Activated naive CD8-positive, alpha-beta T cell treated with anti-CD3 and anti-CD28 coated beads, Interleukin-2, amount 50 U/mL, for 24 hours (primary cell): ENCODE measurements around the gene PCDHA7.
"Not testable (repeated sequence)": the region's sequence is repeated elsewhere in the genome, so short reads cannot be mapped to it uniquely, and the experiment has no call there.

ENCODE experiments used
- ATAC-seq: fragments of 150-1000 bp; cut with Tn5 transposase; one replicate; pipeline ENCODE4 v1.10.0; 2021
- DNase-seq: peaks from one replicate; pipeline ENCODE4 v3.0.0; 2021
- H3K27ac Mint-ChIP-seq: one replicate; pipeline ENCODE4 v1.8.0; 2021; ENCODE audit warnings: mild to moderate bottlenecking, mixed read lengths
- H3K27me3 Mint-ChIP-seq: one replicate; pipeline ENCODE4 v1.8.0; 2021; ENCODE audit warnings: mixed read lengths
- H3K36me3 Mint-ChIP-seq: one replicate; pipeline ENCODE4 v1.8.0; 2021; ENCODE audit warnings: low read depth, mixed read lengths
- H3K4me1 Mint-ChIP-seq: one replicate; pipeline ENCODE4 v1.8.0; 2021; ENCODE audit warnings: mixed read lengths
- H3K4me3 Mint-ChIP-seq: one replicate; pipeline ENCODE4 v1.8.0; 2021; ENCODE audit warnings: mild to moderate bottlenecking, moderate library complexity, mixed read lengths
- H3K9me3 Mint-ChIP-seq: one replicate; pipeline ENCODE4 v1.8.0; 2021; ENCODE audit warnings: mixed read lengths

PCDHA7 gene

DNA sequence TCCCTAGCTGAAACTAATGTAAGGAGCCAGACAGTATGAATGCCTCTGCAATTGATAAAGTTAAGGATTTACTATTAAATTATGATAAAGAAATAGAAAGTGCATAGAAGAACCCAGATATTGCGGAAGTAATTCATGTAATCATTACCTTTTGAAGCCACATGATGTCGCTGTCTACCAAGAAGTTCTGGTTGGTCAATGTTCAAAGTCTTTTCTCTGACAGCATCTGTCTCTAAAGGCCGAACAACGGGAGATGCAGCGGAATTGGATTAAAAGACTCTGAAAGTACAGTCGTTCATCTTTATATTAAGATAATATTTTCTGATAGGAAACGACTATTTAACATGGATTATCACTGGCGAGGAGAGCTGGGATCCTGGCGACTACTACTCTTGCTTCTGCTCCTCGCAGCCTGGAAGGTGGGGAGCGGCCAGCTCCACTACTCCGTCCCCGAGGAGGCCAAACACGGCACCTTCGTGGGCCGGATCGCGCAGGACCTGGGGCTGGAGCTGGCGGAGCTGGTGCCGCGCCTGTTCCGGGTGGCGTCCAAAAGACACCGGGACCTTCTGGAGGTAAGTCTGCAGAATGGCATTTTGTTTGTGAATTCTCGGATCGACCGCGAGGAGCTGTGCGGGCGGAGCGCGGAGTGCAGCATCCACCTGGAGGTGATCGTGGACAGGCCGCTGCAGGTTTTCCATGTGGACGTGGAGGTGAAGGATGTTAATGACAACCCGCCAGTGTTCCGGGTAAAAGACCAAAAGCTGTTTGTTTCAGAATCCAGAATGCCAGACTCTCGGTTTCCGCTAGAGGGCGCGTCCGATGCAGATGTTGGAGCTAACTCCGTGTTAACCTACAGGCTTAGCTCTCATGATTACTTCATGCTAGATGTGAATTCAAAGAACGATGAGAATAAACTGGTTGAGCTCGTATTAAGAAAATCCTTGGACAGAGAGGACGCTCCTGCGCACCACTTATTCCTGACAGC is 7.2 kb downstream of the PCDHA7 start, which contains the start of gene PCDHA8:
Gene PCDHA8, plus strand, starts transcription at position 210 of the 985 bp plus-strand sequence. Its CDS starts 135 bp downstream, at position 345.
- peaks cover 18% of the 10 kb centered on the region for H3K27me3 Mint-ChIP-seq
- H3K4me3 Mint-ChIP-seq = no peak within 1 kb of the TSS
- H3K4me1 Mint-ChIP-seq = no peaks in the 10 kb centered on the region
- no peak within 1 kb of the TSS for H3K27ac Mint-ChIP-seq
- ATAC-seq = no peak
- DNase-seq = peak; percentile 12
- H3K36me3 Mint-ChIP-seq = peaks cover 10% of the 10 kb centered on the region
- H3K9me3 Mint-ChIP-seq = peaks cover 18% of the 10 kb centered on the region

DNA sequence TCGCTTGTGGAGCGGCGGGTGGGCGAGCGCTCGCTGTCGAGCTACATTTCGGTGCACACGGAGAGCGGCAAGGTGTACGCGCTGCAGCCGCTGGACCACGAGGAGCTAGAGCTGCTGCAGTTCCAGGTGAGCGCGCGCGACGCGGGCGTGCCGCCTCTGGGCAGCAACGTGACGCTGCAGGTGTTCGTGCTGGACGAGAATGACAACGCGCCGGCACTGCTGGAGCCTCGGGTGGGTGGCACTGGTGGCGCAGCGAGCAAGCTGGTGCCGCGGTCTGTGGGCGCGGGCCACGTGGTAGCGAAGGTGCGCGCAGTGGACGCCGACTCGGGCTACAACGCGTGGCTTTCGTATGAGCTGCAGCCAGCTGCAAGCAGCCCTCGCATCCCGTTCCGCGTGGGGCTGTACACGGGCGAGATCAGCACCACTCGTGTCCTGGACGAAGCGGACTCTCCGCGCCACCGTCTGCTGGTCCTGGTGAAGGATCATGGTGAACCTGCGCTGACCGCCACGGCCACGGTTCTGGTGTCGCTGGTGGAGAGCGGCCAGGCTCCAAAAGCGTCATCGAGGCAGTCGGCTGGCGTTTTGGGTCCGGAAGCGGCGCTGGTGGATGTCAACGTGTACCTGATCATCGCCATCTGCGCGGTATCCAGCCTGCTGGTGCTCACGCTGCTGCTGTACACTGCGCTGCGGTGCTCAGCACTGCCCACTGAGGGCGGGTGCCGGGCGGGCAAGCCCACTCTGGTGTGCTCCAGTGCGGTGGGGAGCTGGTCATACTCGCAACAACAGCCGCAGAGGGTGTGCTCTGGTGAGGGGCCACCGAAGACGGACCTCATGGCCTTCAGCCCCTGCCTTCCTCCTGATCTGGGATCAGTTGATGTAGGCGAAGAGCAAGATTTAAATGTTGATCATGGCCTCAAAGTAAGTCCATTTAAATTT is 9.0 kb downstream of the PCDHA7 start:
- H3K27me3 Mint-ChIP-seq = peaks cover 19% of the 10 kb centered on the region

DNA sequence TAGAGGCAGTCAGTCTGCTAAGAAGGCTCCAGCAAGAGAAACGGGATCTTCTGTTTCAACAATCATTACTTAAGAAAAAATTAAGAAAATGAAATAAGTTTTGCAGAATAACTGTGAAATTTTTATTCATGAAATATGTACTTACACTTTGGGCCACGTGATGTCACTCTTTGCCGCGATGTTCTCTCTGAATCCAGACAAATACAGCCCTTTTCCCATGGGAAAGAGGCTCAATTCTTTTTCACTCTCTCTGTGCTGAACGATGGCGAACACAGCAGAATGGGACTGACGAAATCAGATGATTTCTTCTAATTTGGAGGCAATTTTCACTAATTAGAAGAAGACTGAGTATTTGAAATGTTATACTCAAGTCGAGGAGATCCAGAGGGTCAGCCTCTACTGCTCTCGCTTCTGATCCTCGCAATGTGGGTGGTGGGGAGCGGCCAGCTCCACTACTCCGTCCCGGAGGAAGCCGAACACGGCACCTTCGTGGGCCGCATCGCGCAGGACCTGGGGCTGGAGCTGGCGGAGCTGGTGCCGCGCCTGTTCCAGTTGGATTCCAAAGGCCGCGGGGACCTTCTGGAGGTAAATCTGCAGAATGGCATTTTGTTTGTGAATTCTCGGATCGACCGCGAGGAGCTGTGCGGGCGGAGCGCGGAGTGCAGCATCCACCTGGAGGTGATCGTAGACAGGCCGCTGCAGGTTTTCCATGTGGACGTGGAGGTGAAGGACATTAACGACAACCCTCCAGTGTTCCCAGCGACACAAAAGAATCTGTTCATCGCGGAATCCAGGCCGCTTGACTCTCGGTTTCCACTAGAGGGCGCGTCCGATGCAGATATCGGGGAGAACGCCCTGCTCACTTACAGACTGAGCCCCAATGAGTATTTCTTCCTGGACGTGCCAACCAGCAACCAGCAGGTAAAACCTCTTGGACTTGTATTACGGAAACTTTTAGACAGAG is 14.4 kb downstream of the PCDHA7 start, which contains the start of gene PCDHA9:
Gene PCDHA9, plus strand, starts transcription at position 244 of the 964 bp plus-strand sequence. Its CDS starts 114 bp downstream, at position 358.
- not testable (repeated sequence) for DNase-seq, ATAC-seq, H3K4me3 Mint-ChIP-seq, H3K27ac Mint-ChIP-seq, H3K27me3 Mint-ChIP-seq, H3K36me3 Mint-ChIP-seq, H3K9me3 Mint-ChIP-seq, H3K4me1 Mint-ChIP-seq

More for the DNA sequence above, 9.0 kb downstream of the PCDHA7 start:
- ATAC-seq = no peak
- H3K4me1 Mint-ChIP-seq = no peaks in the 10 kb centered on the region
- DNase-seq = no peak
- peaks cover 11% of the 10 kb centered on the region for H3K36me3 Mint-ChIP-seq
- peaks cover 18% of the 10 kb centered on the region for H3K9me3 Mint-ChIP-seq
- H3K27ac Mint-ChIP-seq = no peak overlapping the region
- no peak overlapping the region for H3K4me3 Mint-ChIP-seq

DNA sequence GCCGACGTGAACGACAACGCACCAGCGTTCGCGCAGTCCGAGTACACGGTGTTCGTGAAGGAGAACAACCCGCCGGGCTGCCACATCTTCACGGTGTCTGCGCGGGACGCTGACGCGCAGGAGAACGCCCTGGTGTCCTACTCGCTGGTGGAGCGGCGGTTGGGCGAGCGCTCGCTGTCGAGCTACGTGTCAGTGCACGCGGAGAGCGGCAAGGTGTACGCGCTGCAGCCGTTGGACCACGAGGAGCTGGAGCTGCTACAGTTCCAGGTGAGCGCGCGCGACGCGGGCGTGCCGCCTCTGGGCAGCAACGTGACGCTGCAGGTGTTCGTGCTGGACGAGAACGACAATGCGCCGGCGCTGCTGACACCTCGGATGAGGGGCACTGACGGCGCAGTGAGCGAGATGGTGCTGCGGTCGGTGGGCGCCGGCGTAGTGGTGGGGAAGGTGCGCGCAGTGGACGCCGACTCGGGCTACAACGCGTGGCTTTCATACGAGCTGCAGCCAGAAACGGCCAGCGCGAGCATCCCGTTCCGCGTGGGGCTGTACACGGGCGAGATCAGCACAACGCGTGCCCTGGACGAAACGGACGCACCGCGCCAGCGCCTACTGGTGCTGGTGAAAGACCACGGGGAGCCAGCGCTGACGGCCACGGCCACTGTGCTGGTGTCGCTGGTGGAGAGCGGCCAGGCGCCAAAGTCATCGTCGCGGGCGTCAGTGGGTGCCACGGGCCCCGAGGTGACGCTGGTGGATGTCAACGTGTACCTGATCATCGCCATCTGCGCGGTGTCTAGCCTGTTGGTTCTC is 16.0 kb downstream of the PCDHA7 start:
- H3K27ac Mint-ChIP-seq, H3K4me3 Mint-ChIP-seq, H3K4me1 Mint-ChIP-seq, DNase-seq, H3K36me3 Mint-ChIP-seq, H3K9me3 Mint-ChIP-seq, H3K27me3 Mint-ChIP-seq, ATAC-seq: not testable (repeated sequence)

DNA sequence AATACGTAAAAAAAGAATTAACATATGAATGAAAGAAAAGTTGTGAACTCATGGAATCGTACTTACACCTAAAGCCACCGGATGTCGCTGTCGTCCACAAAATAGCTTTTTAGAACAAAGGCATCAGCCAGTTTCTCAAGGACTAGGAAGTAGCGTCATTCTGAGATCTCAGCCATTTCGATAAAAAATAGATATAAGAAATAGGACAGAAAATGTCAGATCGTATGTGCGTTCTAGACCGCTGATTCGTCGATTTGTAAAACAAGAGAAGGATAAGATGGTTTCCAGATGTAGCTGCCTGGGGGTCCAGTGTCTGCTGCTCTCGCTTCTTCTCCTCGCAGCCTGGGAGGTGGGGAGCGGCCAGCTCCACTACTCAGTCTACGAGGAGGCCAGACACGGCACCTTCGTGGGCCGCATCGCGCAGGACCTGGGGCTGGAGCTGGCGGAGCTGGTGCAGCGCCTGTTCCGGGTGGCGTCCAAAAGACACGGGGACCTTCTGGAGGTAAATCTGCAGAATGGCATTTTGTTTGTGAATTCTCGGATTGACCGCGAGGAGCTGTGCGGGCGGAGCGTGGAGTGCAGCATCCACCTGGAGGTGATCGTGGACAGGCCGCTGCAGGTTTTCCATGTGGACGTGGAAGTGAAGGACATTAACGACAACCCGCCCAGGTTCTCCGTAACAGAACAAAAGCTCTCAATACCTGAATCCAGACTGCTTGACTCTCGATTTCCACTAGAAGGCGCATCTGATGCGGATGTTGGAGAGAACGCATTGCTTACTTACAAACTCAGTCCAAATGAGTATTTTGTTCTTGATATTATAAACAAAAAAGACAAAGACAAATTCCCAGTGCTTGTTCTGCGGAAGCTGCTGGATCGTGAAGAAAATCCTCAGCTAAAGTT is 22.0 kb downstream of the PCDHA7 start, which contains the start of gene PCDHA10:
Gene PCDHA10, plus strand, starts transcription at position 126 of the 903 bp plus-strand sequence. Its CDS starts 152 bp downstream, at position 278.
- no peaks in the 10 kb centered on the region for H3K4me1 Mint-ChIP-seq
- H3K4me3 Mint-ChIP-seq = no peak within 1 kb of the TSS
- ATAC-seq (no peak), DNase-seq (no peak)
- H3K9me3 Mint-ChIP-seq = peaks cover 10% of the 10 kb centered on the region
- H3K27ac Mint-ChIP-seq = no peak within 1 kb of the TSS
- H3K36me3 Mint-ChIP-seq = peaks cover 2% of the 10 kb centered on the region
- peaks cover 5% of the 10 kb centered on the region for H3K27me3 Mint-ChIP-seq

DNA sequence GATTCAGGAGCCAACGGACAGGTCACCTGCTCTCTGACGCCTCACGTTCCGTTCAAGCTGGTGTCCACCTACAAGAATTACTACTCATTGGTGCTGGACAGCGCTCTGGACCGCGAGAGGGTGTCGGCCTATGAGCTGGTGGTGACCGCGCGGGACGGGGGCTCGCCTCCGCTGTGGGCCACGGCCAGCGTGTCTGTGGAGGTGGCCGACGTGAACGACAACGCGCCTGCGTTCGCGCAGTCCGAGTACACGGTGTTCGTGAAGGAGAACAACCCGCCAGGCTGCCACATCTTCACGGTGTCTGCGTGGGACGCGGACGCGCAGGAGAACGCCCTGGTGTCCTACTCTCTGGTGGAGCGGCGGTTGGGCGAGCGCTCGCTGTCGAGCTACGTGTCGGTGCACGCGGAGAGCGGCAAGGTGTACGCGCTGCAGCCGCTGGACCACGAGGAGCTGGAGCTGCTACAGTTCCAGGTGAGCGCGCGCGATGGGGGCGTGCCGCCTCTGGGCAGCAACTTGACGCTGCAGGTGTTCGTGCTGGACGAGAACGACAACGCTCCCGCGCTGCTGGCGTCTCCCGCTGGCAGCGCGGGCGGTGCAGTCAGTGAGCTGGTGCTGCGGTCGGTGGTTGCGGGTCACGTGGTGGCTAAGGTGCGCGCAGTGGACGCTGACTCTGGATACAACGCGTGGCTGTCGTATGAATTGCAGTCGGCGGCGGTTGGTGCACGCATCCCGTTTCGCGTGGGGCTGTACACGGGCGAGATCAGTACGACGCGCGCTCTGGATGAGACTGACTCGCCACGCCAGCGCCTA is 23.3 kb downstream of the PCDHA7 start:
- Mint-ChIP-seq H3K27me3 (peaks cover 5% of the 10 kb centered on the region), H3K4me1 (no peaks in the 10 kb centered on the region), H3K27ac (no peak overlapping the region), H3K4me3 (no peak overlapping the region), H3K36me3 (peaks cover 2% of the 10 kb centered on the region), H3K9me3 (peaks cover 10% of the 10 kb centered on the region)
- ATAC-seq (no peak), DNase-seq (no peak)

DNA sequence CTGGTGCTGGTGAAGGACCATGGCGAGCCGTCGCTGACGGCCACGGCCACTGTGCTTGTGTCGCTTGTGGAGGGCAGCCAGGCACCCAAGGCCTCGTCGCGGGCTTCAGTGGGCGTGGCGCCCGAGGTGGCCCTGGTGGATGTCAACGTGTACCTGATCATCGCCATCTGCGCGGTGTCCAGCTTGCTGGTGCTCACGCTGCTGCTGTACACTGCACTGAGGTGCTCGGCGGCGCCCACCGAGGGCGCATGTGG is 23.8 kb downstream of the PCDHA7 start:
- no peak overlapping the region for H3K4me3 Mint-ChIP-seq
- no peak for DNase-seq
- H3K9me3 Mint-ChIP-seq = peaks cover 10% of the 10 kb centered on the region
- H3K27ac Mint-ChIP-seq = no peak overlapping the region
- peaks cover 2% of the 10 kb centered on the region for H3K36me3 Mint-ChIP-seq
- ATAC-seq = no peak
- H3K4me1 Mint-ChIP-seq = no peaks in the 10 kb centered on the region
- peaks cover 5% of the 10 kb centered on the region for H3K27me3 Mint-ChIP-seq

DNA sequence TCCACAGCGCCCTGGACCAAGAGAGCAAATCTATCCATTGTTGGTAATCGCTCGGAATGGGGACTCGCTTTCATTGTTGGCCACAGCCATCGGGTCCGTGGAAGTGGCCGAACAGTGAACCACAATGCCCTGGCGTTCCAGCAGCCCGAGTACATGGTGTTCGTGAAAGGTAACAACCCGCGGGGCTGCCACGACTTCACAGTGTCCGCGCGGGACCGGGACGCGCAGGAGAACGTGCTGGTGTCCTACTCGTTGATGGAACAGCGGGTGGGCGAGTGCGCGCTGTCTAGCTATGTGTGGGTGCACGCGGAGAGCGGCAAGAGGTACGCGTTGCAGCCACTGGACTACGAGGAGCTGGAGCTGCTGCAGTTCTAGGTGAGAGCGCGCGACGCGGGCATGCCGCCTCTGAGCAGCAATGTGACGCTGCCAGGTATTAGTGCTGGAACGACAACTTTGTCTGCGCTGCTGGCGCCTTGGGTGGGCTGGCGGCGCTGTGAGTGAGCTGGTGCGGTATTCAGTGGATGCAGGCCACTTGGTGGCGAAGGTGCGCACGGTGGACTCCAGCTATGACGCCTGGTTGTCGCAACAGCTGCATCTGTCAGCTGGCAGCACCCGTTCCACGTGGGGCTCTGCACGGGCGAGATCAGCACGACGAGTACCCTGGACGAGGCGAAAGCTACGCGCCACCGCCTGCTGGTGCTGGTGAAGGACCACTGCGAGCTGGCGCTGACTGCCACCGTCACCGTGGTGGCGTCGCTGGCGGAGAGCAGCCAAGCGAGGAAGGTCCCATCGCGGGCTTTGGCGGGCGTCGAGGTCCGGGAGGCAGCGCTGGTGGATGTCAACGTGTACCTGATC is 28.6 kb downstream of the PCDHA7 start:
- Mint-ChIP-seq H3K9me3 (peaks cover 4% of the 10 kb centered on the region), H3K36me3 (peaks cover 2% of the 10 kb centered on the region), H3K27me3 (peaks cover 9% of the 10 kb centered on the region), H3K4me3 (no peak overlapping the region), H3K4me1 (no peaks in the 10 kb centered on the region), H3K27ac (no peak overlapping the region)
- no peak for DNase-seq
- no peak for ATAC-seq

DNA sequence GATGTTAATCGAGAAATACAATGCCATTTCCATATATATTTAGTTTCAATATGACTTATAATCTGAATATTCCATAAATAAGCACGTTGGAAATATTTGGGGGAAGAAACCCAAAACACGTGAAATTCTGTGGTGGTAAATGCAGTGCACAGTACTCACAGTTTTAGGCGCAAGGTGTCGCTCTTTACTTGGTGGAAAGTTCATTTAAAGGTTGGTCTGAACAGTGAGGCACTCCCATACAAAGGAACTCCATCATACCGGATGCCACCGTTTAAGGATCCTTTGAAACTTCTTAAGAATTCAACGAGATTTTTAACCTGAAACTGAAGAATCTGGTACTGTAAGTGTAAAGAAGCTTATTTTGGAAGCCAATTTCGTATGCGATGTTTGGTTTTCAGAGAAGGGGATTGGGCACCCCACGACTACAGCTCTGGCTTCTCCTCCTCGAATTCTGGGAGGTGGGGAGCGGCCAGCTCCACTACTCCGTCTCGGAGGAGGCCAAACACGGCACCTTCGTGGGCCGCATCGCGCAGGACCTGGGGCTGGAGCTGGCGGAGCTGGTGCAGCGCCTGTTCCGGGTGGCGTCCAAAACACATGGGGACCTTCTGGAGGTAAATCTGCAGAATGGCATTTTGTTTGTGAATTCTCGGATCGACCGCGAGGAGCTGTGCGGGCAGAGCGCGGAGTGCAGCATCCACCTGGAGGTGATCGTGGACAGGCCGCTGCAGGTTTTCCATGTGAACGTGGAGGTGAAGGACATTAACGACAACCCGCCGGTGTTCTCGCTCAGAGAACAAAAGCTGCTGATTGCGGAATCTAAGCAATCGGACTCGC is 34.9 kb downstream of the PCDHA7 start, which contains the start of gene PCDHA11:
Gene PCDHA11, plus strand, starts transcription at position 237 of the 834 bp plus-strand sequence. Its CDS starts 147 bp downstream, at position 384.
- peaks cover 24% of the 10 kb centered on the region for H3K27me3 Mint-ChIP-seq
- H3K9me3 Mint-ChIP-seq = peaks cover 13% of the 10 kb centered on the region
- no peak for DNase-seq
- peaks cover 9% of the 10 kb centered on the region for H3K36me3 Mint-ChIP-seq
- H3K4me1 Mint-ChIP-seq = no peaks in the 10 kb centered on the region
- no peak within 1 kb of the TSS for H3K27ac Mint-ChIP-seq
- no peak for ATAC-seq
- no peak within 1 kb of the TSS for H3K4me3 Mint-ChIP-seq

DNA sequence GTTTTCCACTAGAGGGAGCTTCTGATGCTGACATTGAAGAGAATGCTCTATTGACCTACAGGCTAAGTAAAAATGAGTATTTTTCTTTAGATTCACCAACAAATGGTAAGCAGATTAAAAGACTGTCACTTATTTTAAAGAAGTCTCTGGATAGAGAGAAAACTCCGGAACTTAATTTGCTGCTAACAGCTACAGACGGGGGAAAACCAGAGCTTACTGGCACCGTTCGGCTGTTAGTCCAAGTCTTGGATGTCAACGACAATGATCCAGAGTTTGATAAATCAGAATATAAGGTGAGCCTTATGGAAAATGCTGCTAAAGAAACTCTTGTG is 35.5 kb downstream of the PCDHA7 start:
- Mint-ChIP-seq H3K27me3 (peaks cover 30% of the 10 kb centered on the region), H3K4me1 (no peaks in the 10 kb centered on the region), H3K36me3 (peaks cover 9% of the 10 kb centered on the region), H3K9me3 (peaks cover 18% of the 10 kb centered on the region), H3K4me3 (no peak overlapping the region), H3K27ac (no peak overlapping the region)
- DNase-seq = no peak
- no peak for ATAC-seq
